GM23338 (cell line): ENCODE measurements around the gene NFIA.

ENCODE experiments used
- CREB1 ChIP-seq: fragments of 250-450 bp; sonication (Bioruptor Pico); IDR thresholded peaks from 2 replicates; pipeline ENCODE4 v1.5.0; 2020; ENCODE audit warnings: low read depth, mild to moderate bottlenecking, moderate library complexity
- CTCF ChIP-seq, 2 experiments: fragments of 200-600 bp in 1 of 2; sonication (generic) in 1 of 2; conservative IDR thresholded peaks; 2 replicates each; pipeline versions ENCODE4 v1.5.1 to v1.6.1; 2016 to 2017; ENCODE audit warnings: antibody characterized with exemption in 2 of 2, low read depth in 2 of 2, mild to moderate bottlenecking in 2 of 2, moderate library complexity in 1 of 2
- ETS1 ChIP-seq: IDR thresholded peaks from 2 replicates; pipeline ENCODE4 v1.6.1; 2016; ENCODE audit warnings: antibody characterized with exemption
- EZH2 ChIP-seq: fragments of 200-600 bp; sonication (generic); IDR thresholded peaks from one replicate; pipeline ENCODE4 v1.8.0; 2017; ENCODE audit warnings: antibody characterized with exemption, mild to moderate bottlenecking, low read depth; ENCODE audit not compliant: unreplicated experiment
- EZH2phosphoT487 ChIP-seq: fragments of 200-600 bp; sonication (generic); IDR thresholded peaks from one replicate; pipeline ENCODE4 v1.8.1; 2018; ENCODE audit warnings: antibody characterized with exemption; ENCODE audit not compliant: unreplicated experiment
- JUNB ChIP-seq: IDR thresholded peaks from one replicate; pipeline ENCODE4 v1.6.1; 2016; ENCODE audit warnings: antibody characterized with exemption; ENCODE audit not compliant: unreplicated experiment
- POLR2AphosphoS5 ChIP-seq: IDR thresholded peaks from 2 replicates; pipeline ENCODE4 v1.6.1; 2016; ENCODE audit warnings: antibody characterized with exemption, low read depth
- REST ChIP-seq: IDR thresholded peaks from one replicate; pipeline ENCODE4 v1.6.1; 2018; ENCODE audit warnings: antibody characterized with exemption; ENCODE audit not compliant: unreplicated experiment
- ZNF331 ChIP-seq: fragments of 250-450 bp; sonication (Bioruptor Pico); IDR thresholded peaks from 2 replicates; pipeline ENCODE4 v1.5.0; 2020; ENCODE audit warnings: low read depth, mild to moderate bottlenecking, moderate library complexity
- TF ChIP-seq, protein P1 (sequence below): fragments of 250-450 bp; sonication (Bioruptor Pico); IDR thresholded peaks from 2 replicates; pipeline ENCODE4 v1.5.0; 2020; ENCODE audit warnings: mild to moderate bottlenecking, moderate library complexity

GRCh38 chr1:61474269-61474817 lies 392.0 kb downstream of the NFIA start:
- TF ChIP-seq EZH2 (no peak), CTCF (conservative IDR thresholded peaks at IDR 0.05; ENCODE audit: low read depth in 2 of 2) (no peak), ETS1 (no peak), REST (no peak), POLR2AphosphoS5 (no peak), EZH2phosphoT487 (no peak), CREB1 (CRISPR knock-in tag) (no peak), JUNB (no peak), ZNF331 (no peak)
- TF ChIP-seq, protein P1, sequence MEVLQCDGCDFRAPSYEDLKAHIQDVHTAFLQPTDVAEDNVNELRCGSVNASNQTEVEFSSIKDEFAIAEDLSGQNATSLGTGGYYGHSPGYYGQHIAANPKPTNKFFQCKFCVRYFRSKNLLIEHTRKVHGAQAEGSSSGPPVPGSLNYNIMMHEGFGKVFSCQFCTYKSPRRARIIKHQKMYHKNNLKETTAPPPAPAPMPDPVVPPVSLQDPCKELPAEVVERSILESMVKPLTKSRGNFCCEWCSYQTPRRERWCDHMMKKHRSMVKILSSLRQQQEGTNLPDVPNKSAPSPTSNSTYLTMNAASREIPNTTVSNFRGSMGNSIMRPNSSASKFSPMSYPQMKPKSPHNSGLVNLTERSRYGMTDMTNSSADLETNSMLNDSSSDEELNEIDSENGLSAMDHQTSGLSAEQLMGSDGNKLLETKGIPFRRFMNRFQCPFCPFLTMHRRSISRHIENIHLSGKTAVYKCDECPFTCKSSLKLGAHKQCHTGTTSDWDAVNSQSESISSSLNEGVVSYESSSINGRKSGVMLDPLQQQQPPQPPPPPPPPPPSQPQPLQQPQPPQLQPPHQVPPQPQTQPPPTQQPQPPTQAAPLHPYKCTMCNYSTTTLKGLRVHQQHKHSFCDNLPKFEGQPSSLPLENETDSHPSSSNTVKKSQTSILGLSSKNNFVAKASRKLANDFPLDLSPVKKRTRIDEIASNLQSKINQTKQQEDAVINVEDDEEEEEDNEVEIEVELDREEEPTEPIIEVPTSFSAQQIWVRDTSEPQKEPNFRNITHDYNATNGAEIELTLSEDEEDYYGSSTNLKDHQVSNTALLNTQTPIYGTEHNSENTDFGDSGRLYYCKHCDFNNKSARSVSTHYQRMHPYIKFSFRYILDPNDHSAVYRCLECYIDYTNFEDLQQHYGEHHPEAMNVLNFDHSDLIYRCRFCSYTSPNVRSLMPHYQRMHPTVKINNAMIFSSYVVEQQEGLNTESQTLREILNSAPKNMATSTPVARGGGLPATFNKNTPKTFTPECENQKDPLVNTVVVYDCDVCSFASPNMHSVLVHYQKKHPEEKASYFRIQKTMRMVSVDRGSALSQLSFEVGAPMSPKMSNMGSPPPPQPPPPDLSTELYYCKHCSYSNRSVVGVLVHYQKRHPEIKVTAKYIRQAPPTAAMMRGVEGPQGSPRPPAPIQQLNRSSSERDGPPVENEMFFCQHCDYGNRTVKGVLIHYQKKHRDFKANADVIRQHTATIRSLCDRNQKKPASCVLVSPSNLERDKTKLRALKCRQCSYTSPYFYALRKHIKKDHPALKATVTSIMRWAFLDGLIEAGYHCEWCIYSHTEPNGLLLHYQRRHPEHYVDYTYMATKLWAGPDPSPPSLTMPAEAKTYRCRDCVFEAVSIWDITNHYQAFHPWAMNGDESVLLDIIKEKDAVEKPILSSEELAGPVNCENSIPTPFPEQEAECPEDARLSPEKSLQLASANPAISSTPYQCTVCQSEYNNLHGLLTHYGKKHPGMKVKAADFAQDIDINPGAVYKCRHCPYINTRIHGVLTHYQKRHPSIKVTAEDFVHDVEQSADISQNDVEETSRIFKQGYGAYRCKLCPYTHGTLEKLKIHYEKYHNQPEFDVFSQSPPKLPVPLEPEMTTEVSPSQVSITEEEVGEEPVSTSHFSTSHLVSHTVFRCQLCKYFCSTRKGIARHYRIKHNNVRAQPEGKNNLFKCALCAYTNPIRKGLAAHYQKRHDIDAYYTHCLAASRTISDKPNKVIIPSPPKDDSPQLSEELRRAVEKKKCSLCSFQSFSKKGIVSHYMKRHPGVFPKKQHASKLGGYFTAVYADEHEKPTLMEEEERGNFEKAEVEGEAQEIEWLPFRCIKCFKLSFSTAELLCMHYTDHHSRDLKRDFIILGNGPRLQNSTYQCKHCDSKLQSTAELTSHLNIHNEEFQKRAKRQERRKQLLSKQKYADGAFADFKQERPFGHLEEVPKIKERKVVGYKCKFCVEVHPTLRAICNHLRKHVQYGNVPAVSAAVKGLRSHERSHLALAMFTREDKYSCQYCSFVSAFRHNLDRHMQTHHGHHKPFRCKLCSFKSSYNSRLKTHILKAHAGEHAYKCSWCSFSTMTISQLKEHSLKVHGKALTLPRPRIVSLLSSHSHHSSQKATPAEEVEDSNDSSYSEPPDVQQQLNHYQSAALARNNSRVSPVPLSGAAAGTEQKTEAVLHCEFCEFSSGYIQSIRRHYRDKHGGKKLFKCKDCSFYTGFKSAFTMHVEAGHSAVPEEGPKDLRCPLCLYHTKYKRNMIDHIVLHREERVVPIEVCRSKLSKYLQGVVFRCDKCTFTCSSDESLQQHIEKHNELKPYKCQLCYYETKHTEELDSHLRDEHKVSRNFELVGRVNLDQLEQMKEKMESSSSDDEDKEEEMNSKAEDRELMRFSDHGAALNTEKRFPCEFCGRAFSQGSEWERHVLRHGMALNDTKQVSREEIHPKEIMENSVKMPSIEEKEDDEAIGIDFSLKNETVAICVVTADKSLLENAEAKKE (CRISPR knock-in tag), result no peak
